Prostate gland (tissue), 2 donors: ENCODE data around the gene UNC119.

ENCODE experiments used
- POLR2AphosphoS5 ChIP-seq: sonication (generic); formaldehyde crosslinking; IDR thresholded peaks from one replicate; pipeline ENCODE4 v1.6.1; 2017; ENCODE audit warnings: antibody characterized with exemption
- TF ChIP-seq, protein P1 (sequence below), 4 experiments: fragments of 200-600 bp in 2 of 4; fragments of 450-650 bp in 2 of 4; sonication (generic) in 2 of 4; IDR thresholded peaks; 1 replicate in 3 of 4; 2 replicates in 1 of 4; pipeline ENCODE4 v1.5.1; 2016 to 2019; ENCODE audit warnings: antibody characterized with exemption in 4 of 4, mild to moderate bottlenecking in 2 of 4, moderate library complexity in 2 of 4

DNA sequence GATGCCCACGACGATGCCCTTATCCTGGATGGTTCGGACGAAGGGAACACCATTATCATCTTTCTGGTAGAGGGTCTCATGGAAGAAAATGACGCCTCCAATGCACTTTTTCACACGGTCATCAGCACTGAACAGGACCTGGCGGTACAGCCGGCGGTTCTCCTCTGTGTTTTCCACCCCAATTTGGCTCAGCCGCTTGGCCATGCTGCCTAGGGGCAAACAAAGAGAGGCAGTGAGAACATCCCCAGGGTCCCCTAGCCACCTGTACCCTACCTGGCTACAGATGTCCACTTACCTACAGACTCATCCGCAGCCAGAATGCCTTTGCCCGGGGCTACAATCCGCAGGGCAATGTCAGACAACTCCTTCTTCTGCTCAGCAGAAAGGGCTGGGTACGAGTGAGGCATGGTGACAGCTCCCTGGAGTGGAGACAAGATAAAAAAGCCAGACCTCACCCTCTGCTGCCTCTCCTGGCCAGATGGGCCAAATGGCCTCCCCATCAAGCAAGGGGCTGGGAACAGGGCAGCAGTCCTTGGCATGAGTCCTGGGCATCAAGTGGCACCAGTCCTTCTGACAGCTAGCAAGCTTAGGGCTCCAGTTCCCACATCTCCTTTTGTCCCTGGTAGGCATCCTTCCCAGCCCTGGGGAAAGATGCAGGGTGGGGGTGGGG is 22.8 kb upstream of the UNC119 start:
- no peak for TF ChIP-seq POLR2AphosphoS5
- TF ChIP-seq, protein P1, sequence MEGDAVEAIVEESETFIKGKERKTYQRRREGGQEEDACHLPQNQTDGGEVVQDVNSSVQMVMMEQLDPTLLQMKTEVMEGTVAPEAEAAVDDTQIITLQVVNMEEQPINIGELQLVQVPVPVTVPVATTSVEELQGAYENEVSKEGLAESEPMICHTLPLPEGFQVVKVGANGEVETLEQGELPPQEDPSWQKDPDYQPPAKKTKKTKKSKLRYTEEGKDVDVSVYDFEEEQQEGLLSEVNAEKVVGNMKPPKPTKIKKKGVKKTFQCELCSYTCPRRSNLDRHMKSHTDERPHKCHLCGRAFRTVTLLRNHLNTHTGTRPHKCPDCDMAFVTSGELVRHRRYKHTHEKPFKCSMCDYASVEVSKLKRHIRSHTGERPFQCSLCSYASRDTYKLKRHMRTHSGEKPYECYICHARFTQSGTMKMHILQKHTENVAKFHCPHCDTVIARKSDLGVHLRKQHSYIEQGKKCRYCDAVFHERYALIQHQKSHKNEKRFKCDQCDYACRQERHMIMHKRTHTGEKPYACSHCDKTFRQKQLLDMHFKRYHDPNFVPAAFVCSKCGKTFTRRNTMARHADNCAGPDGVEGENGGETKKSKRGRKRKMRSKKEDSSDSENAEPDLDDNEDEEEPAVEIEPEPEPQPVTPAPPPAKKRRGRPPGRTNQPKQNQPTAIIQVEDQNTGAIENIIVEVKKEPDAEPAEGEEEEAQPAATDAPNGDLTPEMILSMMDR (IDR thresholded peaks at IDR 0.05), result no peak
